GM12873 (cell line): ENCODE results near the gene HNRNPA0.

ENCODE experiments used
- TF ChIP-seq, protein P1 (sequence below): IDR thresholded peaks from 2 replicates; pipeline ENCODE4 v1.5.1; 2012; ENCODE audit warnings: low read depth, mild to moderate bottlenecking, moderate library complexity, low read length, control low read depth; ENCODE audit not compliant: insufficient read depth; ENCODE audit errors: missing control alignments

The HNRNPA0 gene

GRCh38 chr5:137731176-137731575 lies 23.0 kb downstream of the HNRNPA0 start:
- TF ChIP-seq, protein P1, sequence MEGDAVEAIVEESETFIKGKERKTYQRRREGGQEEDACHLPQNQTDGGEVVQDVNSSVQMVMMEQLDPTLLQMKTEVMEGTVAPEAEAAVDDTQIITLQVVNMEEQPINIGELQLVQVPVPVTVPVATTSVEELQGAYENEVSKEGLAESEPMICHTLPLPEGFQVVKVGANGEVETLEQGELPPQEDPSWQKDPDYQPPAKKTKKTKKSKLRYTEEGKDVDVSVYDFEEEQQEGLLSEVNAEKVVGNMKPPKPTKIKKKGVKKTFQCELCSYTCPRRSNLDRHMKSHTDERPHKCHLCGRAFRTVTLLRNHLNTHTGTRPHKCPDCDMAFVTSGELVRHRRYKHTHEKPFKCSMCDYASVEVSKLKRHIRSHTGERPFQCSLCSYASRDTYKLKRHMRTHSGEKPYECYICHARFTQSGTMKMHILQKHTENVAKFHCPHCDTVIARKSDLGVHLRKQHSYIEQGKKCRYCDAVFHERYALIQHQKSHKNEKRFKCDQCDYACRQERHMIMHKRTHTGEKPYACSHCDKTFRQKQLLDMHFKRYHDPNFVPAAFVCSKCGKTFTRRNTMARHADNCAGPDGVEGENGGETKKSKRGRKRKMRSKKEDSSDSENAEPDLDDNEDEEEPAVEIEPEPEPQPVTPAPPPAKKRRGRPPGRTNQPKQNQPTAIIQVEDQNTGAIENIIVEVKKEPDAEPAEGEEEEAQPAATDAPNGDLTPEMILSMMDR: no peak

GRCh38 chr5:137730336-137730735 lies 23.8 kb downstream of the HNRNPA0 start:
- TF ChIP-seq, protein P1: no peak

DNA sequence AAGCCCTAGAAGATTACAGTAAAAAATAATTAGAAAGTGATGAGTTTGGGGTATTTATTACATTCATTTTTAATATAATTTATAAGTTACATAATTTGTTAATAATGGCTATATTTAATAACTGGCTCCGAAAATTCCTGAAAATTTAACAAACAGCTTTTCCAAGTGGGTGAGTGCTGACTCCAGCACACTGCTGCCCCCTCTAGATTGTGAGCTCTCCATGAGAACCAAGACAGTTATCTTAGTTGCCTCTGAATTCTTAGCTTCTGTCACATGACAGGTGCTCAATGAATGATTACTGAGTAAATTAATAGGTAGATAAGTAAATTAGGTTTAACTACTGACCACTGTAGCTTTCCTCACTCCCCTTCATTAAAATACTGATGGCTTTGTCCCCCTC lies 26.1 kb downstream of the HNRNPA0 start:
- TF ChIP-seq, protein P1: no peak

DNA sequence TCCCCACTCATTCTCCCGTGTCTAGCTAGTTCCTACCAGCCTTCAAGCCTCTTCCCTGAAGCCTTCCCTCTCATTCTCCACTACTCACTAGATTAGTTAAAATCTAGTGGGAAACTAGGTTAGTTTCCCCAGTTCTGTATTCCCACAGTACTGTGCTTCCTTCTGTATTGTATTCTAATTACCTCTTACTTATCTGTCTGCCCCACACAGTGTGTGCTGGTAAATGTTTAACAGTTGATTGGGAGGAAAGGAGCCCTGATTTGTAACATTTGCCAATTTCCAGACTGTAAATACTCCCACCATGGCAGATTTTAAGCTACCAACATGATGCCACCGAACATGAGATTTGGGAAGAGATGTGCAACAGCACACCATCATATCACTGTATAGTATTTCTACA lies 26.5 kb downstream of the HNRNPA0 start:
- TF ChIP-seq, protein P1: no peak

GRCh38 chr5:137724251-137724650 lies 29.9 kb downstream of the HNRNPA0 start:
- TF ChIP-seq, protein P1: no peak

DNA sequence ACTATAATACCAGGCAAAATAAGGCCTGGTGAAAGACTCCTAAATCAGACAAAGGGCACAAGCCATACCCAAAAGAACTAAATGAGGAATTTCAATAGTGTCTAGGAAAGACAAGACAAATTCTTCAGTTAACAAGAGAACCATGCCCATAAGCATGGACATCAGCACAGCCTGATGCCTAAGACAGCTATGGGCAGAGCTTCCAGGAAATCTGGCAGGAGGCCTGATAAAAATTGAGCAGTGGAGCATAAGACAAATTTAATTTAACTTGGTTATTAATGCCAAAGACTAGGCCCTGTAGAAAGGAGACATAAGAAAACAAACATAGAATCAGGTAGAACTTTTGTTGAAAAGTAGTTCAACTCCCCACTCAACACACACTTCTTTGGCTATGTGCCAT lies 35.6 kb downstream of the HNRNPA0 start:
- TF ChIP-seq, protein P1: no peak

DNA sequence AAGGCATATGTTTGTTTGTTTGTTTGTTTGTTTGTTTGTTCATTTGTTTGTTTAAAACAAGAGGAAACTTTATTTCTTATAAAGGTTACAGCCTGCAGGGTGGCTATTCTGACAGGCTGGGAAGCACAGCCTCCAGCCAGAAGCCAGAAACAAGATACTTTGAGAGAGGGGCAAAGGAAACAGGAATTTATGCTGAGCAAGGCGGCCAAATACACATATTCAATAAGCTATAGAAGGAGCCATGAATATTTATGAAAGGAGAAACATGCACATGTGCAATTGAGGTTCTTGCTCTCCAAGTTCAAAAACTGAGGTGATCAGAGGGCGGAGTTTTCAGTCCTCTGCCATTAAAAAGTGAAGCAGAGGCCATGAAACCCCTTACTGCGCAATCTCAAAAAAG lies 37.8 kb downstream of the HNRNPA0 start:
- TF ChIP-seq, protein P1: no peak

DNA sequence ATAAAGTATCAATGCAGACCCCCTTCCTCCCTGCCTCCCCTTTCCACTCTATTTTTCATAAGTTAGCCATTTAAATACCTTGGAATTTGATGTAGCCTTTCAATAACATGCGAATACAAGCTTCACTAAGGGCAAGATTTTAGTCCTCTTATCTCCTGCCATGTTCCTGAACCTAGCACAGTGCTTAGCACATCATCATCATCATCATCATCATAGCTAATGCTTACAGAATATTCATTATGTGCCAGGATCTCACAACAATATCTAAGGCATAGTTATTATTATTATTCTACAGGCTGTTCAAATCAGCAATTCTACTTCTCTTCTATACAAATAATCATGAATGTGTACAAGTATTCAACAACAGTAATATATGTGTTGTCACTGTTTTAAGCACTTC lies 38.7 kb downstream of the HNRNPA0 start:
- TF ChIP-seq, protein P1: no peak
